ENCODE results near the gene HOXD9.
A peak's percentile ranks its signal among the peaks of the same experiment; 100 is the strongest.

DNA sequence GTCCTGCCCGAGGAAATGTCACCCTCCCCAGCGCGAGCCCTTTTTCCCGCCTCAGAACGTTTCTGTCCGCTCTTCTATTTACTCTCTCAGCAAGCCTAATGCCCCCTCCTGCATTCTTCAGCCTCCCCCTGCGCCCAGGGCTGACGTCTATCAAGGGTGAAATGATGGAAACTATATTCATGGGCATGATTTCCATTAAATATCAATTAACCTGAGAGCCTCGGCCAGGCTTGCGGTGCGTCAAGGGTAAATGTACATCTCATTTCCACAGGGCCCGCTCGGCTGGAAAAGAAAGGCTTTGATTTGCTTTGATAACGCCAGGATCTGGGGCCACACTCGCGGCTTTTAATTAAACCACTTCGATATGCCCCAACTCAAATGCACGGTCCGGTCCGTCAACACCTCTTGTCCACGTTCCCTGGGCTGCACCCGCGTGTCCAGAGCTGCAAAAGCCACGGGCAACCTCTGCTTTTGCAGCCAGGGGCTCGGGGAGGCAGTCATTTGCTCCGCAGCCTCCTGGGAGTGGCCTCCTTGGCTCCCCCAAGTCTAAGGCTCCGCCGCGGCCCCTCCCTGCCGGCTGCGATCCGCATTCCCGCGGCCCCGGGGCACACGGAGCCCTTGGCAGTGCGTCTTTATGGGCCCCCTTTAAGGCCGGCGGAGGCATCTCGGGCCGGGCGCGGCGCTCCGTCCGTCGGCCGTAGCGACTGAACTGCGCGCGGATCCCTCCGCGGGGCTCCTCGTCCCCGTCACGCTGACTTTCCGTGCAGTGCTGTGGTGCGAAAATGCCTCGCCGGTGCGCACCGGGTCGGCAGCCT, 6.7 kb downstream of the HOXD9 start, which contains the start of gene HOXD8:
- no peak for TF ChIP-seq CTCF (IDR thresholded peaks at IDR 0.05; ENCODE audit: extremely low read depth in 1 of 2, insufficient read depth in 1 of 2, low read depth in 1 of 2, low read length in 2 of 2)
- TF ChIP-seq POLR2AphosphoS5 (IDR thresholded peaks at IDR 0.05; ENCODE audit: insufficient read depth, low read depth, low read length) = peak; percentile 70
- TF ChIP-seq POLR2A (IDR thresholded peaks at IDR 0.05; ENCODE audit: low read depth, low read length) = no peak
- peak; percentile 24 for TF ChIP-seq EZH2 (IDR thresholded peaks at IDR 0.05; ENCODE audit: borderline replicate concordance, low read depth, low read length, severe bottlenecking)
- no peak for TF ChIP-seq MAX (IDR thresholded peaks at IDR 0.05; ENCODE audit: insufficient read depth, insufficient read length)

All from endothelial cell of umbilical vein (primary cell).